NCI-H2227 (cell line): Measurements from ENCODE around the gene SLC16A3.
"Not testable (repeated sequence)": the region's sequence is repeated elsewhere in the genome, so short reads cannot be mapped to it uniquely, and the experiment has no call there.

Experiments used
- DNase-seq: peaks from one replicate; lab custom pipeline; 2025; ENCODE audit not compliant: unreplicated experiment; lab: John Stamatoyannopoulos, UW

The SLC16A3 gene

DNA sequence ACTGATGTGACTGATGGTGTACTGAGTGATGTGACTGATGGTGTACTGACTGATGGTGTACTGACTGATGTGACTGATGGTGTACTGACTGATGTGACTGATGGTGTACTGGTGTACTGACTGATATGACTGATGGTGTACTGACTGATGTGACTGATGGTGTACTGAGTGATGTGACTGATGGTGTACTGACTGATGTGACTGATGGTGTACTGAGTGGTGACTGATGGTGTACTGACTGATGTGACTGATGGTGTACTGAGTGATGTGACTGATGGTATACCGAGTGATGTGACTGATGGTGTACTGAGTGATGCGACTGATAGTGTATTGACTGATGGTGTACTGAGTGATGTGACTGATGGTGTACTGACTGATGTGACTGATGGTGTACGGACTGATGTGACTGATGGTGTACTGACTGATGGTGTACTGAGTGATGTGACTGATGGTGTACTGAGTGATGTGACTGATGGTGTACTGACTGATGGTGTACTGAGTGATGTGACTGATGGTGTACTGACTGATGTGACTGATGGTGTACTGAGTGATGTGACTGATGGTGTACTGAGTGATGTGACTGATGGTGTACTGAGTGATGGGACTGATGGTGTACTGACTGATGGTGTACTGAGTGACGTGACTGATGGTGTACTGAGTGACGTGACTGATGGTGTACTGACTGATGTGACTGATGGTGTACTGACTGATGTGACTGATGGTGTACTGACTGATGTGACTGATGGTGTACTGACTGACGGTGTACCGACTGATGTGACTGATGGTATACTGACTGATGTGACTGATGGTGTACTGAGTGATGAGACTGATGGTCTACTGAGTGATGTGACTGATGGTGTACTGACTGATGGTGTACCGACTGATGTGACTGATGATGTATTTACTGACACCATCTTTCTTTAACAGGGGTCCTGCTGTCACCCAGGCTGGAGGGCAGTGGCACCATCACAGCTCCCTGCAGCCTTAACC, 31.4 kb downstream of the SLC16A3 start:
- DNase-seq: not testable (repeated sequence)

DNA sequence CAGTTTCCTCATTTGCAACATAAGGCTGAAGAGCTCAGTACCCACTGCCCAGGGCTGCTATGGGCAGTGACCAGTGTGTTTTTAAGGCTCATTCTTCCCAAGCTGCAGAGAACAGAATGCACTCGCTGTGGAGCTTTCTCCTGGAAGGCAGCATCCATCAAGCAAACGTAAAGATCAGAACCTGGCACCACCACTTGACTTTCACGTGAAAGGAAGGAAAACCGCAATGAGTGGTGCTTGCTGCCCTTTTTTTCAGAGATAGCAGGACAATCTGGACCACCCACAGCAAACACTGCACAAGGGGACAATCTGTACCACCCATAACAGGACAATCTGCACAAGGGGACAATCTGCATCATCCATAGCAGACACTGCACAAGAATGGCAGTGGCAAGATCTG, 33.5 kb downstream of the SLC16A3 start:
- no peak for DNase-seq

GRCh38 chr17:82263641-82264040, 34.8 kb downstream of the SLC16A3 start:
- no peak for DNase-seq

- DNase-seq: no peak
Measured at GRCh38 chr17:82266142-82266541, 37.3 kb downstream of the SLC16A3 start.

- peak; percentile 17 for DNase-seq
Measured at GRCh38 chr17:82267575-82268379, 38.9 kb downstream of the SLC16A3 start.

DNA sequence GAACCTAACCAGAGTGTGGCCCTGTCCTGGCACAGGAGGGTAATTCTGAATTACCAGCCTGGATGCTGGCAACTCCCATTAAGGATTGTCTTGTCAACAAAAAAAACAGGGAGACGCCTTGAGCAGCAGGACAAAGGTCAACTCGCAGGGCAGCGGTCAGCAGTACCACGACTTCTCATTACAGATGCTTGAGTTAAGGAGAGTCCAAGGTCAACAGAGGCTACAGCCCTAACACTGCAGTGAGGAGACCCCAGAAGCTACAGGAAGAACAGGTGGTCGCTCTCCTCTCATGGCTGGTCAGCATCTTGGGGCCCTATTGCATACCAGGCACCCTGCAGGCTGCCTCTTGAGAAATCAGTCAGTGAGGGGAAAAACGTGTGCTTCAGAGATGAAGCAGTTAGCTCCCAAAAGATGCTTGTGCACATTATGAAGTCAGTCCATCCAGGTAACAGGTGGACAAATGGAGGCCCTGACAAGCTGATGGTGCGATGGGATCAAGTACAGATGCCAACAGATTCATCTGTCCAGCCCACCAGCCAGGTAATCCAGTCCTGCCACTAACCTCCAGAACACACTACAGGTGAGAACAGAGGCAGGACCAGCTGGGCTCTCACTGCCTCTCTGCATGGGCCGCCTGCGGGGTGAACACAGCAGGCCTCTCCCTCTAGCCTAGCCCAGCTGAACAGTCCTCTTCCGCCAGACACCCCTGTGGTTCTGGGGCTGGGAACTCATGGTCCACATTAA, 40.5 kb downstream of the SLC16A3 start:
- DNase-seq: no peak

DNA sequence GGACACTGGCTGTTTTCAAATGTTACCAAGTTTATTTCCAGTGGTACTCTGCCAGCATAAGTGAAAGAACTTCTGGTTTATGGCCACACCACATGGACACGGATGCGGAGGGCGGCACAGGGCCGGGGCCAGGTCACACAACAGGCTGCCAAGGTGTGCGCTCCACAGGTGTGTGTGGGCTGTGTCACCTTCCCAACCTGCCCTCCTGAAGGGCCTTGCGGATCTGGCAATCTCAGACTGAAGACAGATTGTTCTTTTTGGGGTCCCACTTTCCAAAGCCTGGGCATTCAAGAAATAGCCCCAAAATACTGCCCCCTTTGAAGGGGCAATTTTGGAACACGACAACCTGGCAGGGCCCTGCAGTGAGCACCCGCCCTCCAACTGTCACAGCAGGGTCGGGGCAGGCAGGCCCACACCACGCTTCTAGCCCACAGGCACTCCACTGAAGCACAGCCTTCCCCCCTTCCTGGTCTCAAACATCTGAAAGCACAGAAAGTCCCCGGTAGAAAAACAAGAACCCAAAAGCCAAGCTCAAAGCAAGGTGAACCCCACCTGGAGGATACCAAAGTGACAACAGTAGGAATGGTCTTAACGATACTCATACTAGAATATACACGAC, 41.1 kb downstream of the SLC16A3 start:
- no peak for DNase-seq

GRCh38 chr17:82270651-82271050, 41.8 kb downstream of the SLC16A3 start:
- DNase-seq: no peak

DNA sequence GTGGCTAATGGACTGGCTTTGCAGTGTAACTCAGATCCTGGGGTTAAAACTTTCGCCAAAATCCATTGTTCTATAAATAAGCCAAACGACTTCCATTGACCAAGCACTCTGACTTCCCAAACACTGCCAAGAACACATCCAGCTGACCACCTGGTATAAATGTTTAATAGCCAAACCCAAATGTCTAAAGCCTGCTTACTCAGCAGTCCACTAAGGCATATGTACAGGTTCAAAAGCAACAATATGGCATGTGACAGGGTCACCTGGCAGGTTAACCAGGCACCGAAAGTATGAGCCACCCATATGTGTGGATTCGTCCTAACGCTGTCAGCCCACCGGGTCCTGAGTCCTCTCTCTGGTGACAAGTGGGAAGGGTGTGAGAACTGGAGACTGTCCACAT, 42.6 kb downstream of the SLC16A3 start:
- DNase-seq: no peak

GRCh38 chr17:82272495-82273326, 43.9 kb downstream of the SLC16A3 start:
- DNase-seq: peak; percentile 62

- DNase-seq: peak; percentile 91
Measured at GRCh38 chr17:82273327-82274133, 44.7 kb downstream of the SLC16A3 start, which contains the start of gene CSNK1D. Gene CSNK1D, minus strand, starts transcription at chr17:82273700. Its CDS starts 319 bp downstream, at chr17:82273381.

GRCh38 chr17:82274134-82275020, 45.5 kb downstream of the SLC16A3 start:
- no peak for DNase-seq

- DNase-seq: no peak
Measured at GRCh38 chr17:82275326-82275725, 46.5 kb downstream of the SLC16A3 start.

GRCh38 chr17:82276938-82277337, 48.1 kb downstream of the SLC16A3 start:
- no peak for DNase-seq

DNA sequence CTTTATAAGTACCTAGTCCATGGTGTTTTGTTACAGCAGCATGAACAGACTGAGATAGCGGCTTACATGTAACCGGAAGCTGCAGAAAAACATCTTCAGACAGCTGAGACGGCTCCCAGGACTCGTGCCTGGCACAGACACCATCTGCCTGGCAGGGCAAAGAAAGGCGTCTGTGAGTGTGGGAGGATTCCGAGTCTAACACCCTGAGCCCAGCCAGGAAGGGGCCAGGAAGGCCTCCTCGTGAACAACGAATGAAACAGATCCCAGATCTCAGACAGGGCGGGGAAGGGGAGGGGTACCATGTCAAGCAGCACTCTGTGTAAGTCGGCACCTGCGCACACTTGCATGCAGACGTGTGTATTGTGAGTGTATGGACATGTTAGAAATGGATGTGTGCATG, 49.0 kb downstream of the SLC16A3 start:
- DNase-seq: no peak

- DNase-seq: no peak
Measured at GRCh38 chr17:82278308-82278707, 49.5 kb downstream of the SLC16A3 start.

DNA sequence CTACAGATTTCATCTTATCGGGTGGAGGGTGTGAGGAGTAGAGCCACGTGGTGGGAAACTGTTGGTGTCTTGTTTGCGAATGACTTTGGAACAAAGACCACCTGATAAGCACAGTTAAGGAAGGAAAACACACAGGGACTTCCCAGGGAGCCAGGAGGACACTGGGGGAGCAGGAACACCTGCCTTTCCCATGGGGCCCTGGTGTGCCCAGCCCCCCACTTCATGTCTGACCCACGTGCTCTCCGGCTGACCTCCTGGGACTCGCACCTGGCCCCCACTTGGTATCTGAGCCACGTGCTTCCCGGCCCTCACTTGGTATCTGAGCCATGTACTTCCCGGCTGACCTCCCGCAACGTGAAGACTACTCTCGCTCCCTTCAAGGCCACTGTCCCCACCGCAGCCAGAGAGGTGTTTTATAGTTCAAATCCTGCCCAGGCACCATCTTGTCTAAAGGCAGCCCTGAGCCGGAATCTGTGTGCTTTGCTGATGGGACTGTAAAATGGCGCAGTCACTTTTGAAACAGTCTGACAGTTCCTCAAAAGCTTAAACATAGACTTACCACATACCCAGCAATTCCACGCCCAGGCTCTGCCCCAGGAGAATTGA, 50.0 kb downstream of the SLC16A3 start:
- no peak for DNase-seq
